Measurements from ENCODE around the gene ALS2.
"Not testable (repeated sequence)": the region's sequence is repeated elsewhere in the genome, so short reads cannot be mapped to it uniquely, and the experiment has no call there.

Gene ALS2

DNA sequence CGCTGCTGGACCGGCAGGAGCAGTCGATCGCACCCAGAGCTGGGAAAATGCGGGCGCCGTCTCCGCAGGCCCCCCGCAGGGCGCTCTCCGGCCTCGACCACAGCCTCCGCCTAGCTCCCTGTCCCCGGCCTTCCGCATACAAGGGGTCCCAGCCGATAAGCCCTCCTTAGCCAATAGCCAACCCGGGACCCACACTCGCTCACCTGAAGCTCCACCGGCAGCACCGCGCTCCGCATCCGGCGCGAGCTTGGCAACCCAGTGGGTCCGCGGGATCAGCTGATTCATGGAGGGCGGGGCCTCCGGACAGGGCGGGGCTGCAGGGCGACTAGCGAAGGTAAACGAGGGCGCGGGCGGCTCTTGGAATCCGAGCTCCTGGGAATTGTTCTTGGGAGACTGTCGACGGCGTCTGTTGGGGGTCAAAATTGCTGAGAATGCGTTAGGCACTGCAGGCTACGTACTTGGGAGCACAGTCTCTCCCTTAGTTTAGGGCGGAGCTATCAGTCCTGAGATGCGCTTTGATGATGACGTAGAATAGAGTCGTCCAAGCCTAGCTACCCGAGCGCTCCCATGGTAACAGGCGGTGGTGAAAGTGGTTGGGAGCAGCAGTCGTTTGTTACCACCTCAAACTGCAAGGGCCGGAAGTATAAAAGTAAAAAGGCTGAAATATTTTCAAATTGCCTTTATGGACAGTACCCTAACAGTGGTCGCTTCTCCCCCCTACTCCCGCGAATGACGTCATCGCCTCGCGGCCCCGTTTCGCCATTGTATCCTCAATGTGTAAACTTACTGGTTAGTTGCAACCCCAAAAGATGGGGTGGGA lies at the start of gene ALS2:
Gene ALS2, minus strand, starts transcription at position 260 of the 820 bp plus-strand sequence. CDS start 12,048 bp downstream, outside the sequence.
- DNase-seq = peak; percentile 95

DNA sequence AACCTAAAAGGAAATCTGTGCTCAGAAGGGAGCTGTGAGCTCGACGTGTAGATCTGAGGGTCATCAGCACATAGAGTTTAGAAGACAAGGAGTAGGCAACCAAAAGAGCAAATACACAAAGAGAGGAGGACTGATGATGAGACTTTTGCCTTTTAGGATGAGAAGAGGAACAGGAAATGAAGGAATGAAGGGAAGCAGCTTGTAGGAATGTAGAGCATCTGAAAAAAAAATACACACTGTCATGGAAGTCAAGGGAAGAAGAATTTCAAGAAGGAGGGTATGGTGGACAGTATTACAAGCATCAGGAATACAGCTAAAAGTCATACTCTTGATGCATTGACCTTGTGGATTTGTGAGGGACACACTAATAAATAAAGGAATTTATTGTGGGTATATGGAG lies 47.5 kb upstream of the ALS2 start:
- DNase-seq = no peak

DNA sequence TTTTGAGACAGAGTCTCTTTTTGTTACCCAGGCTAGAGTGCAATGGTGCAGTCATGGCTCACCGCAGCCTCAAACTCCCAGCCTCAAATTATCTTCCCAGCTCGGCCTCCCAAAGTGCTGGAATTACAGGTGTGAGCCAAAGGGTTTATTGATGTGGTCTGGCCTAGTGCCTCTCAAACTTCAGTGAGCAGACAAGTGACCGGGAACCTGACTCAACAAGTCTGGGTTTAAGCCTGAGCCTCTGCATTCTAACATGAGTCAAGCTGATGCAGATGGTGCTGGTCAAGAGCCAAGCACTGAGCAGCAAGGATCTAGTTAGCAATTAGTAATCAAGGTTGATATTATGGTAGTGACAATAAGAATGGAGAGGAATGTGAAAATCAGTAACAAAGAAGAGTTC lies 46.9 kb upstream of the ALS2 start:
- DNase-seq = no peak

DNA sequence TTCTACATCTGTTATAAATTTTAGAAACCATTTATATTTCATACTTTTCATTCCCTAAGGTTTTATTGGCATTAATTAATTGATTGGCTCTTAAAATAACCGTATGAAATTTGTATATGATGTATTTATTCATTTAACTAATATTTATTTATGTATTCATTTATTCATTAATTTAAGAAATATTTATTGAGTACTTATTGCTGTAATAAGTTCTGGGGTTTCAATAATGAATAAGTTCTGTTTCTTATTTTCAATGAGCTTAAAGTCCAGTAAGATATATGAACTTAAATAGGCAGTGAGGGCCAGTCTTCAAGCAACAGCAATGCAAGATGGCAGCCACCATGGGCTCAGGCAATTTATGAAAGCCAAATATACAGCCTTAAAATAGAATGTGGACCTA lies 43.5 kb upstream of the ALS2 start:
- no peak for DNase-seq

DNA sequence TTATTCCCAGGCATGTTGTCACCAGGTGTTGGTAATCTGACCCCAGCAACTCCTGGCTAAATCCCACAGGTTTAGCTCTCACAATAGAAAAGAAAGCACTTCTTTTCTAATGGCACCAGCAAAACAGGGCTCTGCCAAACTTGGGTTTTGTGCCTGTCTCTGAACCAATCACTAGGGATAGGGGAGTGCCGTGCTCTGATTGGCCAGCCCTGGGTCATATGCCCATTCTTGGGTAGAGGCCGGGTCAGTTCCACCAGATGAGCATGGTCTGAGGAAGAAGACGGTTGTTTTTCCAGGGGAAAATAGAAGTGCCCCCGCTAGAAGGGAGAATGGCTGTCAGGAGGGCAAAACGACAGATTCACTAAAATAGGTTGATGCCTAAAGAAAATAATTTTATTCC lies 40.3 kb upstream of the ALS2 start:
- DNase-seq = no peak

DNA sequence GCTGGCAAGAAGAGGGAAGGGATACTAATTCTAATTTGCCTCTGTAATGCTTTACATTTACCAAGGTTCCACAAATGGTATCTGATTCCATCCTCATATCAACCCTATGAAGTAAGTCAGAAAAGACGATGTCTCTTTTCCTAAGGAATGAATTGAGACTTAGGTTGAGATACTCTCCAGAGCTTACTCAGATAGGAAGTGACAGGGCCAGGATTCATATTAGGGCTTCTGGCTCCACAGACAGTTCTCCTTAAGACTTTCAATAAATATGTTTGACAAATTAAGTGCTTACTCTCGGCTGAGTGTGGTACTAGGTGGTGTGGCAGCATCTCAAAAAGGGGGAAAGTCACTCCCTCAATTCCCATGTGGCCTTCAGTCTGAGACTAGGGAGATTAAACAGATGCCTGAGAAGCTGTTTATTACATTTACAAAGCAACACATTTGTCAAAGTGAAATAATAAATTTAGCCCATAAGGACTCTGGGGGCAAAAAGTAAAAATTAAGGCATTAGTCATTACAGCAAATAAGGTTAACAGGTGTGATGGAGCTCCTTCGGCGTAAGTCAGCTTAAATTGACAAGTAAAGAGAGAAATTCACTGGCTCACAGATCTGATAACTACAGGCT lies 39.8 kb upstream of the ALS2 start:
- DNase-seq = no peak

DNA sequence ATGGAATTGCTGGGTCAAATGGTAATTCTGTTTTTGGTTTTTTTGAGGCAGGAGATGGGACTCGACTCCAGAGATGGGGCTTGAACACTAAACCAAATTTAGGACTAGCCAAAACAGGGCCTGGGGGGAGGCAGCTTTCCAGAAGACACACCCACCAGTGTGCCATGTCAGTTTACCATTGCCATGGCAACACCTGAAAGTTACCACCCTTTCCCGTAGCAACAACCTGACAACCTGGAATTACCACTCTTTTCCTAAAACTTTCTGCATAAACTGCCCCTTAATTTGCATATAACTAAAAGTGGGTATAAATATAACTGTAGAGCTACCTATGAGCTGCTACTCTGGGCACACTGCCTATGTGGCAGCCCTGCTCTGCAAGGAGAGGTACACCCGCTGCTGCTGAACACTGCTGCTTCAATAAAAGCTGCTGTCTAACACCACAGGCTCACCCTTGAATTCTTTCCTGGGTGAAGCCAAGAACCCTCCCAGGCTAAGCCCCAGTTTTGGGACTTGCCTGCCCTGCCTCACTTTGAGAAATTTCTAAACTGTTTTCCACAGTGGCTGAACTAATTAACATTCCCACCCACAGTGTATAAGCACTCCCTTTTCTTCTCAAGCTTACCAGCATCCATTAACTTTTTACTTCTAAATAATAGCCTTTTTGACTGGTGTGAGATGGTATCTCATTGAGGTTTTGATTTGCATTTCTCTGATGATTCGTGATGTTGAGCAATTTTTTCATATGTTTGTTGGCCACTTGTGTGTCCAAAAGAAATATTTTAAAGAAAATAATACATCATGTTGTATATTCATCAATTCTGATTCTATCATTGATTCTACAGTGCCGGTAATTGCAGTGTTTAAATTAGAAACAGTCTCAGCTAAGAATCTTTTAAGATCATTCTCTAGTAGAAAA lies 36.2 kb upstream of the ALS2 start:
- no peak for DNase-seq

DNA sequence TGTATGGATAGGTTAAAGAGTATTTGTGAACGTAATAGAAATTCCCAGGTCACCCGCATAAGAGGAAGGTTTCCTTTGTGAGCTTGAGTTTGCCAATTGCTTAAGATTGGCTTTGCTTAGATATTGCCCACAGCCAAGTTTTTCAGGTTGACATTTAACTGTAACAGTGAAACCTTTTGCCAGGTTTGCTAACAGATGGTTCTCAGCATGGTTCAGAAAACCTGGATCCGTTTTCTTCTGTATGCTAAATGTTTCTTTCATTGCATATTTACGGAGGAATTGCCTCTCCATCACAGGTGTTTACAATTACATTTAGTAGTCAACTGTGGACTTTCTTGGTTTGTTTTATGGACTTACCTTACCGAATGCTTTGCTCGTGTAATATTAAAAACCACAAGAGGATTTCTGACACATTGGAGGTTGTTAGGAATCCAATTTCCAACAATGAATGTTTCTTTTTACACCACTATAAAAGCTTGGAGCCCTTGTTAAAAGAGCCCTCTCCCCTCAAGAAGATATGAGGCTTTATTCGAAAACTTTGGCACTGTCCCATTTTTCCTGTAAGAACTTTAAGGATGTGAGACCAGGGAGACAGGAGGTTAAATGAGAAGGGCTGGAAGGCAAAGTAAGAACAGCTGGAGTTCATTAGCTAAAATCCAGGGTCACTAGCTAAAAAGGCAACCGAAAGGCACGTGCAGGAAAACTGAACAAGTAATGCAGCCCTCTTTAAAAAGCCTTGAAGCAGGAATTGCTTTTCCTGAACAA lies 33.4 kb upstream of the ALS2 start:
- no peak for DNase-seq

DNA sequence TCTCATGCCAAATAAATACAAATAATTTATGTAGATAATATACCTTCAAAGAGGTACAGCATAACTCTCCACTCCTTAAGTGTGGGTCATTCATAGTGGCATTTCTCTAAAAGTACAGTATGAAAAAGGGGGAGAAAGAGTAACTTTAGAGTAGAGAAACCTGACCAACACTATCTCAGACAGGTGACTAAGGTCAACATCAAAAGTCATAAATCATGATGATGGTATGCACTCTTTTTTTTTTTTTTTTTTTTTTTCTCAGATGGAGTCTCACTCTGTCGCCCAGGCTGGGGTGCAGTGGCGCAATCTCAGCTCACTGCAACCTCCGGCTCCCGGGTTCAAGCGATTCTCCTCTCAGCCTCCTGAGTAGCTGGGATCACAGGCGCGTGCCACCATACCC lies 29.9 kb upstream of the ALS2 start:
- not testable (repeated sequence) for DNase-seq

DNA sequence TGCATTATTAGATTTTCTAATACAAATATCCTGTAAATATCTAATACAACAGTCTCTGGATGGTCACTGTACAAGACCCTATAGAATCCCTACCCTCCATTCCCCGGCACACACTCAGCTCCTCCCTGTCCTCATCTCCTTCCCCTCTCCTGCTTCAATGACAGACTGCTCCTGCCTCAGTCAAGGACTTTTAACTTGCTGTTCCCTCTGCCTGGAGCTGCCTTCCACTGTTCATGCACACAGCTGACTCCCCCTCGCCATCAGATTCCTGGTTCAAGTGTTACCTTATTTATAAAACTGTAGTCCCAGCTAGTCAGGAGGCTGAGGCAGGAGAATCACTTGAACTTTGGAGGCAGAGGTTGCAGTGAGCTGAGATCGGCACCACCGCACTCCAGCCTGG lies 28.9 kb upstream of the ALS2 start:
- no peak for DNase-seq

DNA sequence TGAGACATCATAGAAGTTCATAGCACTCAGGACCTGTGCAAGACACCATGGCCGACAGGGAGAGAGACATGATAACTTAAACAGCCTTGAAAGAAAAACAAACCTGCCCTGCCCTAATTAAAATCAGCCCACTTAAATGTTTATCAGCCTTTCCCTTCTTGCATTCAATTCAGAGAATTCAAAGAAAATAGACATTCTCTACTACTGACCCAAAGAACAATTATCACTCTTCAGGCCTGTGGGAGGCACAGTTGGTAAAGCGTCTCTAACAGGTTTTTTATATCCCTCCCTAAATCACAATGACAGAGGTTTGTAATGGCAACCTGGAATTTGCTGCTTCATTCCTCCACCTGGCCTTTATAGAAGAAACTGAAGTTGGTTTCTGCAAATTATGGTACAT lies 27.3 kb upstream of the ALS2 start:
- no peak for DNase-seq

DNA sequence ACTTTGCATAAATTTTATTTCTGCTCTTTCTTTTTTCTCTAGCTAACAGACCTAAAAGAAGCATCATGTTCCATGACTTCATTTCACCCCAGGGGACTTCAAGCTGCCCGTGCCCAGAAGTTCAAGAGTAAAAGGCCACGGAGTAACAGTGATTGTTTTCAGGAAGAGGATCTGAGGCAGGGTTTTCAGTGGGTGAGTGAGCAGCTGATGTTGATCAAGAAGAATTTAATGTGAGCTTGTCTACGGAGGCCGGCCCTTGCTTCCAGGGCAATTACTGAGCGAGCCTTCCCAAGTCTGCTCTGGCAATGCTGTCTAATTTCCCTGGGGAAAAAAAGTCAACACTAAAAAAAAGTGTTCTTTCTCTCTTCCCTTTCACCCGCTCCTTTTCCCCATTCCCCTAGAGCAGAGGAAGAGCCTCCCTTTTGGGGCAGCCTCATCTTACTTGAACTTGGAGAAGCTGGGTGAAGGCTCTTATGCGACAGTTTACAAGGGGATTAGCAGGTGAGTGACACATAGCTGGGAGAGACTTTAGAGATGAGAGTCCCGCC lies 26.8 kb upstream of the ALS2 start:
- no peak for DNase-seq

DNA sequence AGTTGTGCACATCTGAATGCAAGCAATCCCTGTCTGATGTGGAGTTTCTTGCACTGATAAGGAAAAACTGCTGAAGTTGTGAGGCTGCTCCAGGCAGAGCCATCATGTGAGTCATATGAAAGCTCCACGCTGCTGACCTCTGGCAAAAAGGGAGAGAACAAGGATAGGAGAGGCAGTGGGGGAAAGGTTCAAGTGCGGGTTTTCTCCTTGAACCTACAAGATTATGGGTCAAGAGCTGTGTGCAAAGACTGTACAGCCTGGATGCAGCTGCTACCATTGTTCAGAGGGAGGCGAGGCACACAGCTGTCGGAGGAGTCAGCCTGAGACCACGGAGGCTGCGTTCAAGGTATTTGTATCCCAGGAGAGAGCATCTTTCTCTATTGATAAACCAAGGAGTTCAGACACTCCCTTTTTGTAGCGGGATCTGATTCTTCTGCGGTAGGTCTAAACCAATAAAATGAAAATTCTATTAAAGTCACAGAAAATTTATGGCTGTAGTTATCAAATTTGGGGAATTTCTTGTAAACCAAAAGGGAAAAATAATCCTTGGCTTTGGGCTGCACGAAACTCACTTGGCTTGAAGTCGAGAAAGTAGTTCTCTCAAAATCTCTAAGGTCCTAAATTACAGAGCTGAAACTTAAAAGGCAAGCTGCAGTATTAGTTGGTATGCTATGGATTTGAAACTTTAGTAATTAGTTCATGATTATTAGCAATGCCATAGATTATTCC lies 25.9 kb upstream of the ALS2 start, which contains the start of gene CDK15:
Gene CDK15, plus strand, starts transcription at position 96 of the 729 bp plus-strand sequence. Its CDS starts 128 bp downstream, at position 224.
- DNase-seq = no peak

DNA sequence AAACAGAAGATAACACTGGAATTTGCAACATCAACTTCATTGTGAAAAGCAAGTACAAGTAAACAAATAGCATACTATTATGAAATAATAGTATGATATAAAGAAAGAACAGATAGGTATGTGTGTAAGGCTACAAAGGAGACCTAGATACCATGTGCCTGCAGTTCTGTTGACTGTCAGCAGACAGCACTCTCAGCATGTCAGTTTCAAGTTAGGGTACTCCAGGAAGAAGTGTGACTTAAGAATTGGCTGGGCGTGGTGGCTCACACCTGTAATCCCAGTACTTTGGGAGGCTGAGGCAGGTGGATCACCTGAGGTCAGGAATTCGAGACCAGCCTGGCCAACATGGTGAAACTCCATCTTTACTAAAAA lies 18.2 kb upstream of the ALS2 start:
- DNase-seq = not testable (repeated sequence)

DNA sequence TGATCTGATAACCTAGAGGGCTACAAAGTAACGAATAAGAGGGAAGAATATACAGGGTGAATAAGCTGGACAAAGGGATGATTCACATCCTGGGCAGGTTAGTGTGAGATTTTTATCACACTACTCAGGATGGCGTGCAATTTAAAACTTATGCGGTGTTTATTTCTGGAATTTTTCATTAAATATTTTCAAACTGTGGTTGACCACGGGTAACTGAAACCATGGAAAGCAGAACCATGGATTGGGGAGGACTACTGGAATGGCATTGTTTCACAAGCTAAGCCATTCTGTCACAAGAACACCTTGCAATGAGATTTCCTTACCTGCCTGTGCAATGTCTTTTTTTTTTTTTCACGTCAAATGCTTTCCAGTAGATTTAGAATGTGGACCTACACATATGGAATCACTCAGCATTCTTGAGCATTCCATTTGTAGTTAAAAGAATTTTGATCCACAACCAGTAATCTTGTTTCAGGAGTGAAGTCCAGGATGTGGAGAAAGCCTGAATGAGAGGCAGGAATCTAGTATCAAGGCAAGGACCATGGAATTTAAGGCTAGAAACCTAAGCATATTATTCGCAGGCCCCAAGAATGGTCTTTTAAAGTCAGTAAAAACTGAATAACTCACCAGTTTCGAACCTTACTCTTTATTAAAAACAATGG lies 17.6 kb upstream of the ALS2 start:
- DNase-seq = no peak

DNA sequence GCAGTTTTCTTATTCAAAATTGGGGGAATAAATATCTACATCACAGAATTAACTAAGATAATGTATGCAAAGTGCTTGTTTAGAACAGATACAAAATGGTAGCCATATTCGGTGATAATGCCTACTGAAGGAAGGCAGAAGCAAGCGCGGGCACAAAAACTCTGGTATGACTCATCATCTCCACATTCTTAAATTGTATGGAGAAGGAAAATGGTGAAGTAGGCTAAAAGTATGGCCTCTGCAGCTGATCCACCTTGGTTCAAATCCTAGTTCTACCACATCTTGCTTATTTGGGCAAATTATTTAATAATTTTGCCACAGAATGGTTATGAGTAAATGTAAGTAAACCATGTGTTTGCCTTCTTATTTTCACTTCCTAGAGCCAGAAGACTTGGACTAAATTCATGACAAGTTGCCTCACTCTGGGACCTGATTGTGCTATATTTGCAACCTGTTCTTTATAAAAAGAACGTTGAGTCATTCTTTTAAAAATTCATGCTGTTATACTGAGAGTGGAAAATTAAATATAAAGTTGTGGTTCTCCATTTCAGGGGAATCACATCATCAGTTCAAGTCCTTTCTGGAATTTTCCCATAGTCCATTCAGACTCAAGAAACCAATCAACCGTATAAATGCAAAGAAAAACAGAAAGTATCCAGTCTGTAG lies 16.6 kb upstream of the ALS2 start:
- DNase-seq = no peak

DNA sequence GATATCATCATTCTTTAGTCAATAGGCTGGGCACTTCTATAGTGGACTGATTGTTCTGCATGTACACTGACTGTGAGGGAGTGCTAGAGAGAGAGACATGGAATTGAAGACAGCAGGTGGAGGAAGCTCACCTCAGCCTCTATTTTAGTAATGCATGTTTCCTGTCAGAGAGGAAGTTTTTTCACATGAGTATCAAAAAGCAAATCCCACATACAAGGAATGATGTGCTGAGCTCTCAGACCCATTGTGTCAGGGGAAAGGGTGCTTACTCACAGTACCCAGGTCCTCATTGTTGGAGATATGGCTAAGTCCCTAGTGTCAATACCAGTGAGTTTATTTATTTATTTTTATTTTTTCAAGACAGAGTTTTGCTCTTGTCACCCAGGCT lies 15.7 kb upstream of the ALS2 start:
- no peak for DNase-seq

DNA sequence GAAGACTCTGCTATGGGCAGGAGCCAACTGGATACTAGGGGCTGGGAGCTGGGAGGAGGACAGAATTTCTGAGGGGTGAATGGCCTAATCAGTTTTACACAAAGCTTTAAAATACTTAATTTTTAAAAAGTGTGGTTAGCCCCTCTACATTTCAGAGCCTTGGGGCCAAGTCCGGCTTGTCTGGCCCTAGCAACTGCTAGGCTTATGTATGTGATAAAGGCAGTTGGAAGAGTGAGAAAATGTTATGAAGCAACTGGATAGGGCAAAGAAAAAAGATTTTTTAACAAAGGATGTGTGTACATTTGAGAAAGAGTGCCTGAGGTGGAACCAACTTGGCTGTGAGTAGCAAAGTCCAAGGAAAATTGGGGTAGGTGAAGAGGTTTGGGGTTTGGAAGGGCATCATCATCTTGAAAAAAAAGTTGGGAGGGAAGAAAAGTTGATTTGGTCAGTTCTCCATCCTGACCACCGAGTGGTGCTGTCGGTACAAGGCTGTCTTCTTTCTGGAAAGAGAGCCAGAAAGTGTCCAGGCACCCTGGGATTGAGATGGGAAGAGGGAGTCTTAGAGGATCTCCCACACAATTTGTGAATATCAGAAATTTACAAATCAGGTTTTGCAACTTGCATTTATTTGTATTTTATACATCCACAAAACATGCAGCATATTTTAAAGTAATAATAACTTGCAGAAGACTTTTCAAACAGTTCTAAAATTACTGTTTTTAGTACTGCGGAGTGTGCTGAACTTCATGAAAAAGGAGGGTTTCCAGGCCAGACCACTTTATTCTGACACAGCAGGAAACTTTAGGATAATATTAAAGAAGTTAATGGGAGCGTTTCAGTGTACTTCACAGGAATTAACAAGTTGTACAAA lies 15.1 kb upstream of the ALS2 start:
- DNase-seq = no peak

DNA sequence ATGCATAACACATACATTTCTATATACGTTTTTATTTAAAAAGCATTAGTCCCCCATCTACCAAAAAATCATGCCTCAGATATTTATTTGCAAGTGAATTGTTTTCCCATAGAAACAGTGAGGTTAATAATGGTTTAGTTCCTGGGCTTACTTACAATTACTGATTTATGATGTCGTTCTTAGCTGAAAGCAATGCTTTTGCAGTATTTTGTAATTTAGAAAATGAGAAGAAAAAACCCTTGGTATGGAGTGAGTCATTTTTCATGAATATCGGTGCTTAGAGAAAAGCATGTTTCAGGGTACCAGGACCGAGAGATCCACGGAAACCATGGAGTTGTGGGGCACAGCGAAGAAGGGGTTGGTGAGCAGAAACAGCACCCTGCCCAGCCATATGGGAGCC lies 13.6 kb upstream of the ALS2 start:
- no peak for DNase-seq

DNA sequence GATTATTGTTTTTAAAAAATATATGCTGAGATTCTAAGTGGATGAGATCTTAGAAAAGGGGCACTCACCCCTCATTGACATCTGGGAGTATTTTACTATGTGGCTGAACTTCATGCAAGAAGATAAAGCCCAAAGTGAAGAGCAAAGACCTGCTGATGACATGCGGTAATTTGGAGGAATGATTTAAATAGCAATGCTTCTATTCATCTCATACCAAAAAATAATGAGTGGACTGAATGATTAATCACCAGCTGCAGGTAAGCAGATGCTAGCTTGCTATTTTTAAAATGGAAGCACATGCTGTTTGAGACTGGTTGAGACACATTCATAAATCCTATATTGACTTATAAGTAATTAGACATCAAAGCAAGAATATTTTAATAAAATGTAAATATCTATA lies 12.9 kb upstream of the ALS2 start:
- DNase-seq = no peak
